ENCODE data around the gene MLIP. TPM values are rescaled to one million over a fixed set of nuclear protein-coding genes. Genes with fewer than 3 reads are reported as not detected.

Gene MLIP
- total RNA-seq, 1 donor from 2014 or later: not detected

DNA sequence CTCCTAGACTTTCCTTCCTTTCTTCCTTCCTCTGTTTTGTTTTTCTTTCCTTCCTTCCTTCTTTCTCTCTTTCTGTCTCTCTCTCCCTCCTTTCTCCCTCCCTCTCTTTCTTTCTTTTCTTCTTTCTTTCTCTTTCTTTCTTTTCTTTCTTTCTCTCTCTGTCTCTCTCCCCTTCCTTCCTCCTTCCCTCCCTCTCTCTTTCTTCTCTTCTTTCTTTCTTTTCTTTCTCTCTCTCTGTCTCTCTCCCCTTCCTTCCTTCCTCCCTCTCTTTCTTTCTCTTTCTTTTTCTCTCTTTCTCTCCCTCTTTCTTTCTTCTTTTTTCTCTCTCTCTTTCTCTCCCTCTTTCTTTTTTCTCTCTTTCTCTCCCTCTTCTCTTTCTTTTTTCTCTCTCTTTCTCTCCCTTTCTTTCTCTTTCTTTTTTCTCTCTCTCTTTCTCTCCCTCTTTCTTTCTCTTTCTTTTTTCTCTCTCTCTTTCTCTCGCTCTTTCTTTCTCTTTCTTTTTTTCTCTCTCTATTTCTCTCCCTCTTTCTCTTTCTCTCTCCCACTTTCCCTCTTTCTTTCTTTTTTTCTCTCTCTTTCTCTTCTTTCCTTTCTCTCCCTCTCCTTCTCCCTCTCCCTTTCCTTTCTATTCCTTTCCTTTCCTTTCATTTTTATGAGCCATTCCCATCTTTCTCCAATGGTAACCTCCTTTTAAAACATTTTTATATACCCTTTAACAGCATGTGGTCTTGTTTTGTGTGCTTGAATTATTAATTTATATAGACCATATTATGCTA lies 199.3 kb downstream of the MLIP start:
- Mint-ChIP-seq H3K36me3 (no peaks in the 10 kb centered on the region), H3K27me3 (ENCODE audit: insufficient read depth, low read depth) (no peaks in the 10 kb centered on the region), H3K9me3 (no peaks in the 10 kb centered on the region), H3K27ac (no peak overlapping the region), H3K4me1 (no peaks in the 10 kb centered on the region), H3K4me3 (no peak overlapping the region)
- H3K4me2 ChIP-seq: no peak overlapping the region
- no peak for DNase-seq (ENCODE audit: low spot score)
- no peak overlapping the region for H2AFZ ChIP-seq (replicated peaks)
- H3K4me3 ChIP-seq: no peak overlapping the region
- H3K9me3 ChIP-seq (ENCODE audit: low read depth): no peaks in the 10 kb centered on the region
- no peaks in the 10 kb centered on the region for H3K36me3 ChIP-seq
- TF ChIP-seq, protein P1, sequence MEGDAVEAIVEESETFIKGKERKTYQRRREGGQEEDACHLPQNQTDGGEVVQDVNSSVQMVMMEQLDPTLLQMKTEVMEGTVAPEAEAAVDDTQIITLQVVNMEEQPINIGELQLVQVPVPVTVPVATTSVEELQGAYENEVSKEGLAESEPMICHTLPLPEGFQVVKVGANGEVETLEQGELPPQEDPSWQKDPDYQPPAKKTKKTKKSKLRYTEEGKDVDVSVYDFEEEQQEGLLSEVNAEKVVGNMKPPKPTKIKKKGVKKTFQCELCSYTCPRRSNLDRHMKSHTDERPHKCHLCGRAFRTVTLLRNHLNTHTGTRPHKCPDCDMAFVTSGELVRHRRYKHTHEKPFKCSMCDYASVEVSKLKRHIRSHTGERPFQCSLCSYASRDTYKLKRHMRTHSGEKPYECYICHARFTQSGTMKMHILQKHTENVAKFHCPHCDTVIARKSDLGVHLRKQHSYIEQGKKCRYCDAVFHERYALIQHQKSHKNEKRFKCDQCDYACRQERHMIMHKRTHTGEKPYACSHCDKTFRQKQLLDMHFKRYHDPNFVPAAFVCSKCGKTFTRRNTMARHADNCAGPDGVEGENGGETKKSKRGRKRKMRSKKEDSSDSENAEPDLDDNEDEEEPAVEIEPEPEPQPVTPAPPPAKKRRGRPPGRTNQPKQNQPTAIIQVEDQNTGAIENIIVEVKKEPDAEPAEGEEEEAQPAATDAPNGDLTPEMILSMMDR (IDR thresholded peaks at IDR 0.05): no peak
- TF ChIP-seq EZH2 (IDR thresholded peaks at IDR 0.05): no peak
- TF ChIP-seq EZH2phosphoT487 (IDR thresholded peaks at IDR 0.05): no peak
- no peak overlapping the region for H3K9ac ChIP-seq
- H3F3A ChIP-seq (ENCODE audit: low read depth): no peaks in the 10 kb centered on the region
- no peaks in the 10 kb centered on the region for H3K4me1 ChIP-seq
- no peak overlapping the region for H3K27ac ChIP-seq
- no peaks in the 10 kb centered on the region for H3K27me3 ChIP-seq
- no peaks in the 10 kb centered on the region for H4K20me1 ChIP-seq (ENCODE audit: low read depth)
- H3K79me2 ChIP-seq (ENCODE audit: low read depth): no peaks in the 10 kb centered on the region

GRCh38 chr6:54315656-54316055 lies 204.4 kb downstream of the MLIP start:
- Histone ChIP-seq H3K9me3 (ENCODE audit: low read depth) (no peaks in the 10 kb centered on the region), H3K27me3 (no peaks in the 10 kb centered on the region), H3K36me3 (no peaks in the 10 kb centered on the region), H3K4me2 (no peak overlapping the region), H3K79me2 (ENCODE audit: low read depth) (no peaks in the 10 kb centered on the region), H3F3A (ENCODE audit: low read depth) (no peaks in the 10 kb centered on the region), H3K27ac (no peak overlapping the region), H3K9ac (no peak overlapping the region), H3K4me1 (no peaks in the 10 kb centered on the region), H4K20me1 (ENCODE audit: low read depth) (no peaks in the 10 kb centered on the region), H2AFZ (replicated peaks) (no peak overlapping the region), H3K4me3 (no peak overlapping the region)
- TF ChIP-seq EZH2phosphoT487 (IDR thresholded peaks at IDR 0.05): no peak
- no peak for TF ChIP-seq EZH2 (IDR thresholded peaks at IDR 0.05)
- TF ChIP-seq, protein P1 (IDR thresholded peaks at IDR 0.05): no peak
- H3K9me3 Mint-ChIP-seq: no peaks in the 10 kb centered on the region
- H3K27ac Mint-ChIP-seq: no peak overlapping the region
- DNase-seq (ENCODE audit: low spot score): no peak
- H3K36me3 Mint-ChIP-seq: no peaks in the 10 kb centered on the region
- H3K4me3 Mint-ChIP-seq: no peak overlapping the region
- H3K27me3 Mint-ChIP-seq (ENCODE audit: insufficient read depth, low read depth): no peaks in the 10 kb centered on the region
- no peaks in the 10 kb centered on the region for H3K4me1 Mint-ChIP-seq

Other genes with a start within 250 kb of the MLIP start
- gene TINAG, start 197.0 kb downstream of the MLIP start, total RNA-seq (ENCODE audit: low replicate concordance): not detected in 2 replicates

All from neural progenitor cell (in vitro differentiated cells).